Uterus (tissue), 4 donors: ENCODE measurements around the gene F5. TPM values are rescaled to one million over a fixed set of nuclear protein-coding genes. Genes with fewer than 3 reads are reported as not detected.

Experiments
- DNase-seq, 2 donors: peaks; one replicate each; pipeline ENCODE4 v3.0.0-alpha.2; 2019 to 2020
- H3K27ac ChIP-seq, 2 donors: fragments of 200-600 bp; sonication (generic); 1 replicate in 1 of 2; 2 replicates in 1 of 2; pipeline ENCODE4 v1.5.1; 2016 to 2018
- H3K27me3 ChIP-seq, 2 donors: fragments of 200-600 bp; sonication (generic); one replicate each; pipeline ENCODE4 v1.5.1; 2018 to 2019; ENCODE audit warnings: control low read depth in 1 of 2
- H3K36me3 ChIP-seq, 2 donors: fragments of 200-600 bp; sonication (generic); one replicate each; pipeline ENCODE4 v1.5.1; 2019; ENCODE audit warnings: control low read depth in 1 of 2
- H3K4me1 ChIP-seq, 2 donors: fragments of 200-600 bp; sonication (generic); one replicate each; pipeline ENCODE4 v1.5.1; 2018 to 2019; ENCODE audit warnings: control low read depth in 1 of 2
- H3K4me3 ChIP-seq, 2 donors: fragments of 200-600 bp; sonication (generic); 1 replicate in 1 of 2; 2 replicates in 1 of 2; pipeline ENCODE4 v1.5.1; 2018 to 2019; ENCODE audit warnings: mild to moderate bottlenecking in 1 of 2
- H3K9me3 ChIP-seq, 2 donors: fragments of 200-600 bp; sonication (generic); one replicate each; pipeline ENCODE4 v1.5.1; 2019; ENCODE audit warnings: control low read depth in 1 of 2
- POLR2A ChIP-seq, 2 donors: fragments of 450-650 bp; IDR thresholded peaks; one replicate each; pipeline ENCODE4 v1.6.1; 2016; ENCODE audit warnings: antibody characterized with exemption in 2 of 2, mild to moderate bottlenecking in 1 of 2, moderate library complexity in 1 of 2
- intact Hi-C: fragments of 100-400 bp; cut with DNase I; formaldehyde crosslinking; loops from one replicate; pipeline ENCODE4 v1.15.1; 2023; ENCODE audit warnings: low total_unique reads
- total RNA-seq, 4 donors: library from RNA; depleted of rRNA in 3 of 4; stranded (reverse); fragments of >200 nt in 3 of 4; gene quantifications; one replicate each; pipeline versions ENCODE4 v1.1.0 to v1.2.4, GENCODE V29; 2014 to 2023
- TF ChIP-seq, protein P1 (sequence below), 4 experiments: fragments of 200-600 bp in 2 of 4; fragments of 450-650 bp in 2 of 4; sonication (generic) in 2 of 4; IDR thresholded peaks; one replicate each; pipeline ENCODE4 v1.5.1; 2016 to 2019; ENCODE audit warnings: antibody characterized with exemption in 4 of 4, mild to moderate bottlenecking in 2 of 4, moderate library complexity in 1 of 4
- donor health status: DM: yes; HTN: yes; CAD: no.

The F5 gene
- total RNA-seq, 4 donors from 2014 or later = under 0.01 to 1.3 (median 0.43) TPM; not detected in 1

DNA sequence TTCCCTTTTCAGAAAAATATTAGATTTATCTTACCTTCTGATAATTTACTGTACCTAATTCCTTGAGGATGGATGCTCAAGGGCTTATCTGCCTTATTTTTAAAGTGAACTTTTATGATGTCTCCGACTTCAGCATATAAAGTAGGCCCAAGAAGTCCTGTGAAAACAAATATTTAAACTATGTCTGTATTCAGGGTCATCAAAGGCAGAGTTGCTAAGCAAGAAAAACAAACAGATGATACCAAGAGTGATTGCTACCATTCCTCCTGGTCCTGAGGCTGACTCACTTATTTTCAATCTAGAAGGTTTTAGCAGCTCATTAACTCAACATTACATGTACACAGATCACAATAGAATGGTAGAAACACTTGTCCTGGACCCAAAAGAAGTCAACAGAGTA lies 14.1 kb downstream of the F5 start:
- Histone ChIP-seq H3K4me3 (no peak overlapping the region), H3K4me1 (no peaks in the 10 kb centered on the region), H3K36me3 (no peaks in the 10 kb centered on the region), H3K9me3 (no peaks in the 10 kb centered on the region), H3K27ac (peak overlapping the region in 1 of 2 donors; percentile 1), H3K27me3 (no peaks in the 10 kb centered on the region)
- DNase-seq = no peak
- TF ChIP-seq POLR2A (IDR thresholded peaks at IDR 0.05) = no peak
- TF ChIP-seq, protein P1, sequence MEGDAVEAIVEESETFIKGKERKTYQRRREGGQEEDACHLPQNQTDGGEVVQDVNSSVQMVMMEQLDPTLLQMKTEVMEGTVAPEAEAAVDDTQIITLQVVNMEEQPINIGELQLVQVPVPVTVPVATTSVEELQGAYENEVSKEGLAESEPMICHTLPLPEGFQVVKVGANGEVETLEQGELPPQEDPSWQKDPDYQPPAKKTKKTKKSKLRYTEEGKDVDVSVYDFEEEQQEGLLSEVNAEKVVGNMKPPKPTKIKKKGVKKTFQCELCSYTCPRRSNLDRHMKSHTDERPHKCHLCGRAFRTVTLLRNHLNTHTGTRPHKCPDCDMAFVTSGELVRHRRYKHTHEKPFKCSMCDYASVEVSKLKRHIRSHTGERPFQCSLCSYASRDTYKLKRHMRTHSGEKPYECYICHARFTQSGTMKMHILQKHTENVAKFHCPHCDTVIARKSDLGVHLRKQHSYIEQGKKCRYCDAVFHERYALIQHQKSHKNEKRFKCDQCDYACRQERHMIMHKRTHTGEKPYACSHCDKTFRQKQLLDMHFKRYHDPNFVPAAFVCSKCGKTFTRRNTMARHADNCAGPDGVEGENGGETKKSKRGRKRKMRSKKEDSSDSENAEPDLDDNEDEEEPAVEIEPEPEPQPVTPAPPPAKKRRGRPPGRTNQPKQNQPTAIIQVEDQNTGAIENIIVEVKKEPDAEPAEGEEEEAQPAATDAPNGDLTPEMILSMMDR (IDR thresholded peaks at IDR 0.05) = no peak
- intact Hi-C loops = no loop called here

- Histone ChIP-seq H3K4me3 (no peak overlapping the region), H3K9me3 (no peaks in the 10 kb centered on the region), H3K27me3 (no peaks in the 10 kb centered on the region), H3K36me3 (no peaks in the 10 kb centered on the region), H3K27ac (peak overlapping the region in 1 of 2 donors; percentile 1), H3K4me1 (no peaks in the 10 kb centered on the region)
- DNase-seq = no peak
- intact Hi-C loops = no loop called here
- TF ChIP-seq, protein P1 (IDR thresholded peaks at IDR 0.05) = no peak
- TF ChIP-seq POLR2A (IDR thresholded peaks at IDR 0.05) = no peak
Observed at GRCh38 chr1:169571450-169571849, 14.8 kb downstream of the F5 start.

GRCh38 chr1:169570172-169570574 lies 16.1 kb downstream of the F5 start:
- TF ChIP-seq POLR2A (IDR thresholded peaks at IDR 0.05) = no peak
- no peak overlapping the region for H3K4me3 ChIP-seq
- H3K27me3 ChIP-seq = no peaks in the 10 kb centered on the region
- intact Hi-C loops = no loop called here
- H3K27ac ChIP-seq = no peak overlapping the region
- H3K36me3 ChIP-seq = no peaks in the 10 kb centered on the region
- H3K4me1 ChIP-seq = no peaks in the 10 kb centered on the region
- DNase-seq = no peak
- H3K9me3 ChIP-seq = no peaks in the 10 kb centered on the region

DNA sequence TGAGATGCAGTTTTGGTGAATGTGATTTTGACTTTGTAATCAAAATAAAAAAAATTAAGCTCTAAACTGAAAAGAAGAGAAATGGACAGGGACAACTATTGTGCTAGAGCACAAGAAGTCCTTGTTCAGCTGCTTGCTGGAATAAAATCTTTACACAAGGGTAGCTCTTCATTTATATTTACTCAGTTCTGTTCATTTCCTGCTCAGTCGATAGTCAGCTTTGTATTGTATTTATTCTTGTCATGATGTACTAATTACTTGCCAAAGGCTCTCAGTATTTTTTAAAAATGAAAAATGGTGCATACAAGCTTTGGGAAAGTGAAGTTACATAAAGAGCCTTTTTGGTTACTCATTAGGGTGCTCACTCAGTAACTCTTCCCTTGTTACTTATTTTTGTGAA lies 17.8 kb downstream of the F5 start:
- H3K27ac ChIP-seq = no peak overlapping the region

DNA sequence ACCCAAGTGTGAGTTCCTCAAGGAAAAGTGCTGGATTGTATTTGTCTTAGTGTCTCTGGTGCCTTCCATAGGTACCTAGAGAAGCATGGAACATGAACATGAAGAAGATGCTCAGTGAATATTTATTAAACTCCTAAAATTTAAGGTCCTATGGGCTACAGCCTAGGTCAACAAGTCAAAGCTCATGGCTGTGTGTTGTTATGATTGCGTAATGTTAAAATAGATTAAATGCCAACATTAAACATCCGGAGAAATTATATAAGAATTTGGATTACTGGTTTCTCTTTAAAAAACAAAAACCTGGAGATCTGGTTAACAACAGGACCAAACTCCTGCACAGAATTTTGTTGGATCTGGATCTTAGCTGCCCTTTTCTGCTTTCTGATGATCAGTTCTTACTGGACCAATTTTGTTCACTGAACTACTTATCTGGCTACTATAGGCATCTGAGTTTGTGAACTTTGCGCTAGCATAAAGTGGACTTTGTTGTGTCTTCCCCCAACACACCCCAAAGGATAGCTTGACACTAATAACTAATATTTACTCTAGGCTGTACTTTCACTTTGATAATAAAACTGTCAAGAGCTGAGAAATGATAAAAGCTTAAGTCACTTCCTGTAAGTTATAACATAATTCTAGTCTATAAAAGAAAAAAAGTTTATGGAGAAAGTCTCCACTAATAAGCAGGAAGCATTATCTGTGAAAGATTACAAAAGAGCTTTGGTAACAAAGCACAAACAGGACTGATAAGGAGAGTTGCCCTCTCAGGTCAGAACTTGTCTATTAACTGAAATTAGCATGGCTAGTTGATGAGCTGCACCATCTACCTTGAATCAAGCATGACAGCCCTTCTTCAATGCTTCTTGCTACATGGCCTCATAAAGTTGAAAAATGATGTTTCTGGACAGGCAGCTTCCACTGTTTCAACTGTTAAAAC lies 20.7 kb downstream of the F5 start:
- Histone ChIP-seq H3K9me3 (no peaks in the 10 kb centered on the region), H3K27ac (no peak overlapping the region), H3K4me3 (no peak overlapping the region), H3K27me3 (no peaks in the 10 kb centered on the region), H3K4me1 (no peaks in the 10 kb centered on the region), H3K36me3 (no peaks in the 10 kb centered on the region)
- no peak for DNase-seq
- TF ChIP-seq, protein P1 (IDR thresholded peaks at IDR 0.05) = no peak
- TF ChIP-seq POLR2A (IDR thresholded peaks at IDR 0.05) = no peak
- intact Hi-C loops = no loop called here

More for the DNA sequence above, 17.8 kb downstream of the F5 start:
- Histone ChIP-seq H3K9me3 (no peaks in the 10 kb centered on the region), H3K4me1 (no peaks in the 10 kb centered on the region), H3K36me3 (no peaks in the 10 kb centered on the region), H3K27me3 (no peaks in the 10 kb centered on the region), H3K4me3 (no peak overlapping the region)
- no peak for TF ChIP-seq POLR2A (IDR thresholded peaks at IDR 0.05)
- TF ChIP-seq, protein P1 (IDR thresholded peaks at IDR 0.05) = no peak
- intact Hi-C loops = no loop called here
- DNase-seq = no peak
